Coronary artery (tissue), 2 donors: ENCODE results near the gene DET1.
"Not testable (repeated sequence)": the region's sequence is repeated elsewhere in the genome, so short reads cannot be mapped to it uniquely, and the experiment has no call there.

Experiments used
- DNase-seq: peaks from one replicate; pipeline ENCODE4 v3.0.0-alpha.2; 2017; ENCODE audit warnings: low spot score
- H3K27ac ChIP-seq, 2 donors: fragments of 200-600 bp; sonication (generic); one replicate each; pipeline ENCODE4 v1.5.1; 2016 to 2019
- H3K4me3 ChIP-seq: fragments of 200-600 bp; sonication (generic); 2 replicates; pipeline ENCODE4 v1.5.1; 2016; ENCODE audit warnings: mild to moderate bottlenecking, moderate library complexity
- CTCF ChIP-seq: fragments of 200-600 bp; sonication (generic); IDR thresholded peaks from one replicate; pipeline ENCODE4 v1.5.1; 2019; ENCODE audit warnings: antibody characterized with exemption

Gene DET1

GRCh38 chr15:88482263-88482662 is 64.2 kb downstream of the DET1 start:
- TF ChIP-seq CTCF = no peak
- Histone ChIP-seq H3K27ac (no peak overlapping the region), H3K4me3 (no peak overlapping the region)
- DNase-seq = no peak

- no peak for TF ChIP-seq CTCF
- Histone ChIP-seq H3K27ac (no peak overlapping the region), H3K4me3 (no peak overlapping the region)
- no peak for DNase-seq
Measured at GRCh38 chr15:88480981-88481380, 65.5 kb downstream of the DET1 start.

- no peak for DNase-seq
- Histone ChIP-seq H3K27ac (no peak overlapping the region), H3K4me3 (no peak overlapping the region)
- TF ChIP-seq CTCF = no peak
Measured at GRCh38 chr15:88479169-88479568, 67.3 kb downstream of the DET1 start.

- H3K27ac ChIP-seq = no peak overlapping the region
- no peak for TF ChIP-seq CTCF
- no peak for DNase-seq
Measured at GRCh38 chr15:88477904-88478303, 68.6 kb downstream of the DET1 start.

GRCh38 chr15:88477126-88477525 is 69.4 kb downstream of the DET1 start:
- no peak for TF ChIP-seq CTCF
- DNase-seq = no peak
- H3K27ac ChIP-seq = peak overlapping the region in 1 of 2 donors; percentile 57
- no peak overlapping the region for H3K4me3 ChIP-seq

More at GRCh38 chr15:88477904-88478303, 68.6 kb downstream of the DET1 start:
- no peak overlapping the region for H3K4me3 ChIP-seq

- Histone ChIP-seq H3K27ac (peak overlapping the region in 1 of 2 donors; percentile 57), H3K4me3 (no peak overlapping the region)
- TF ChIP-seq CTCF = no peak
- DNase-seq = no peak
Measured at GRCh38 chr15:88476635-88477060, 69.8 kb downstream of the DET1 start.

- DNase-seq, H3K4me3 ChIP-seq, H3K27ac ChIP-seq: not testable (repeated sequence)
Measured at GRCh38 chr15:88473661-88474293, 72.7 kb downstream of the DET1 start.

- TF ChIP-seq CTCF = no peak
- Histone ChIP-seq H3K4me3 (no peak overlapping the region), H3K27ac (no peak overlapping the region)
- no peak for DNase-seq
Measured at GRCh38 chr15:88472225-88472624, 74.3 kb downstream of the DET1 start.
